SIG-M5 treated with dmso at 0.1 percent for 504 hours (cell line): ENCODE measurements around the gene GNL3L.
"Not testable (repeated sequence)": the region's sequence is repeated elsewhere in the genome, so short reads cannot be mapped to it uniquely, and the experiment has no call there.

Experiments used
- DNase-seq: peaks from one replicate; lab custom pipeline; 2025; ENCODE audit not compliant: unreplicated experiment; lab: John Stamatoyannopoulos, UW

The GNL3L gene

DNA sequence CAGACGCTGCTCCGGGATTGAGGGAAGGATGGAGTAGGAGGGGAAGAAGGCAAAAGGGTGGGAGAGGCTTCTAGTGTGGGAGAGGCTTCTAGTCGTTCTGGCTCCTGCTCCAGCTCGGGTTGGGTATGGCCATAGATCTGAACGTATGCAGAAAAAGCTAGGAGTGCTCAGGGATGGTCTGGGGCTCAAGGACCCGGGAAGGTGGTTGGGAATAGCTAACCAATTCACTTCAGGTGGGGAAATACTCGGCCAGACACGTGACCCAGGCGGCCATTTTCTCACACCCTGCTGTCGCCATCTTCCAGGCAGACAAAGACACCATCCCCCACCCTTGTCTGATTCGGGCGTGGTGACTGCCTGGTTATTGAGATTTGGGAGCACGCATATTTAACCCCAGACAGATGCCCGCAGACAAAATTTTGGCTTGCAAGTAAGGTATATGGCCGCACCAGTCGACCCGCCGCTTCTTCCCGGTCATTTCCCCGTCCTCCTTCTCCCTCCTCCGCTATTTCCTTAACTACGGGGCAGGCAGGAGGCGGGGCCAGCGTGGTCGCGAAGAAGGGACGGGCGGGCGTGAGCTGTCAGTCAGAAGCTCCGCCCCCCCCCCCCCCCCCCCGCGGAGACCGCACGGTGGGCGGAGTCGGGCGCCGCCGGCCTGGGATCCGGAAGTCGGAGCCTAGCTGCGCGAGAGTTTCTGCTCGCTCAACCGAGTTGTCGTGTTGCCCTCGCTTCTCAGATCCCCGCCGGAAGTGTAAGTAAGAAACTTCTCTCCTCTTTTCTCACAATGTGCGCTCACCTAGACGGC lies at the start of gene GNL3L:
Gene GNL3L (plus strand): TSS at position 668 of the 805 bp plus-strand sequence. CDS start 2,348 bp downstream, outside the sequence.
- DNase-seq = peak; percentile 81

- no peak for DNase-seq
These were observed 47.0 kb upstream of the GNL3L start for GRCh38 chrX:54482839-54483593.

- no peak for DNase-seq
These were observed 46.1 kb upstream of the GNL3L start for GRCh38 chrX:54483946-54484345.

- DNase-seq = no peak
These were observed 45.4 kb upstream of the GNL3L start for GRCh38 chrX:54484666-54485065.

DNA sequence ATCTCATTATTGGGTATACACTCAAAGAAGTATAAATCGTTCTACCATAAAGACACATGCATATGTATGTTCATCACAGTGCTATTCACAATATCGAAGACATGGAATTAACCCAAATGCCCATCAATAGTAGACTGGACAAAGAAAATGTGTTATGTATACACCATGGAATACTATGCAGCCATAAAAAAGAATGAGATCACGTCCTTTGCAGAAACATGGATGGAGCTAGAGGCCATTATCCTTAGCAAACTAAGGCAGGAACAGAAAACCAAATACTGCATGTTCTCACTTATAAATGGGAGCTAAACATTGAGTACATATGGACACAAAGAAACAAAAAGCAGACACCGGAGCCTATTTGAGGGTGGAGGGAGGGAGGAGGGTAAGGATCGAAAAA lies 40.2 kb upstream of the GNL3L start:
- DNase-seq = not testable (repeated sequence)

DNA sequence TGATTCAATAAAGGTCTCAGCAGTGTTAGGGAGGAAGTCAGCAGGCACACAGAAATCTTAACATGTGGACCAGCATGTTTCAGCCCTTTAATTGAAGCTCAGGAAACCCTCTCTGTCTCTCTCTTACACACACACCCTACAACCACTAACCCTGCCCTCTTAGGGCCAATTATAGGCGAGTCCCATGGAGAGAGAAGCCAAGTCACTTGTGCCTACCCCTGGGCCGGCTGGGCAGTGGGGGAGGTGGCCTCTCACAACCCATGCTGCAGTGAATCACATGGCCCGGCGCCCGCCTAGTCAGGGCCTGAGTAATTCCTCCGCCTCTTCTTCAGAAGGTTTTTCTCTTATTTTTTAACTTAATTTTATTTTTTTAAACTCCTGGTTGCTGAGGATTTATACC lies 37.7 kb upstream of the GNL3L start:
- no peak for DNase-seq

DNA sequence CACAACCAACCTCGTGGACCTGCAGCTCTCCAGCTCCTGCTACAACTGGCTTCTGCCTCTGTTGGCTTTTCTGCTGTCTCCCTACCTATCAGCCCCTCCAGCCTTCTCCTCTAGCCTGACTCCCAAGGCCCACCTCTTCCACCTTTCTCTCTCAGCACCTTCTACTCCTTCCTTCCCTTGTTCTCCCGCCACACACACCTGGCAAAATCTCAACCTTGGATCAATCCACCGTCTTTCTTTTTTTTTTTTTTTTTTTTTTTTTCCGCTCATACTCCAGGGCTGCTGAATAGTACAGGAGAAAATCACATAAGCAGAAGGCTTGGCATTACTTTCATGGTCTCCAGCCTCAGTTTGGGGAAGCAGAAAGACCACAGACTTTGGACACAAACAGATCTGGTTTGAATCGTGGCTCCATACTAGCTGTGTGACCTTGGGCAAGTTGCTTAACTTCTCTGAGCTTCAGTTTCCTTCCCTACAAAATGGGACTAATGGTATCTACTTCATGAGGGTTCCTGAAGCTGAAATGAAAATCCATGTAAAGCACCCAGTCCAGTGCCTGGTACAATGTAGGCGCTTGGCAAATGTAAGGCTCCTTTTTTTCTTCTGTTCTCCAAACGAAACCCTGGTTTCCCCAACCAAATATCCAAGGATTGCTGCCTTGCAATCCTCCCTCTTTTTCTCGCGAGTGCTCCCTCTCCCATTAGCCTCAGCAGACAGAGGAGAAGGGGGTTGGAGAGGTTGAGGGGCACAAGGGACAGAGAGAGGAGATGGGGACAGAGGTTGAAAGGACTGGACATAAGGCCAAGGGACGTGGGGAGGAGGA lies 35.6 kb upstream of the GNL3L start:
- DNase-seq = no peak

DNA sequence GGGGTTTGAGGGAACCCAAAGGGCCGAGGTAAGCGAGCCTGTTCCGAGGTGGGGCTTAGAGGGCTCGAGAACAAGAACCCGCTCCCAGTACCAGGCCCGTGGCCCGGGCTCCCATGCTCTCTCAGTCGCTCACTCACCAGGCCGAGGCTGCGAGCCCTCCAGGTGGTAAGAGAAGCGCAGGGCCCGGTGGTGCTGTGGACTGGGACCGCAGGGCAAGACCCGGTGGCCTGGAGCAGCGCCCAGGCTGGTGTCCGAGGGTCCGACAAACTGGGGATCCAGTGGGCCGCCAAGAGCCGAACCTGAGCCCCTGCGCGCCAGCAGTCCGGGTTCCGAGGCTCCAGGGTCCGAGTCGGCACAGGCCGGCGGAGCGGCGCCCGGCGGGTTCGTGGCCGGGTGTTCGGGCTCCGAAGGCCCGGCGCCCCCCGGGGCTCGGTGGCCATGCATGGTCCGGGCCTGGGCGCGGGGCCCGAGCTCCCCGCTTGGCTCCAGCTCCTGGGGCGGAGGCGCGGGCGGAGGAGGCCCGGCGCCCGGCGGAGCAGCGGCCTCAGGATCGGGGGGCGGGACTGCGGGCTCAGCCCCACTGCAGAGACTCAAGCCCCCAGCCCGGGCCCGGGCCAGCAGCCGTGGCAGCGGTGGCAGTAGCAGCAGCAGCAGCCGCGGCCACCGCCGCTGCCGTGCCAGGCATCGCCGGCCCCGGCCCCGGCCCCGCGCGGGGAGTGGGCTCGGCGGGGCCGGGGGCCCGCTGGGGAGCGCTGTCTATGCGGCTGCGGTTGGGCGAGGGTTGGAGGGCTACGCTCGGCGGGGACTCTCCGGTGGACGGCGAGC lies 34.8 kb upstream of the GNL3L start:
- DNase-seq = no peak

GRCh38 chrX:54495814-54496516 lies 34.1 kb upstream of the GNL3L start, which contains the start of gene FGD1:
FGD1 (minus strand) TSS chrX:54496234; CDS start chrX:54495432, 802 bp downstream.
- DNase-seq = no peak

DNA sequence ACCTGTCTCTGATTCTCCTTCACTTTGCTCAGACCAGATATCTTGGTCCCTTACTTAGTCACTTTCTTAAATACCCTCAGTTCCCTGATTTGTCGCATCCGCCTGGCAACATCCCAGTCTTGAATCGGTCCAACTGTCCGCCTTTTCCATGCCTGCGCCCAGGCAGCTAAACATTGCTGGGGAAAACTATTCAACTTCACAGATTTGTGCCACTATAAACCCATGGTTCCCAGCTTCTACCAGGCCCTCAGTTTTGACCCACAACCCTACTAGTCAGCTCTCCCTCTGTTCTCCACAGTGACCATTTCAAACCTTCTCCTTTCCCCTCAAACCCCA lies 33.5 kb upstream of the GNL3L start:
- DNase-seq = no peak

DNA sequence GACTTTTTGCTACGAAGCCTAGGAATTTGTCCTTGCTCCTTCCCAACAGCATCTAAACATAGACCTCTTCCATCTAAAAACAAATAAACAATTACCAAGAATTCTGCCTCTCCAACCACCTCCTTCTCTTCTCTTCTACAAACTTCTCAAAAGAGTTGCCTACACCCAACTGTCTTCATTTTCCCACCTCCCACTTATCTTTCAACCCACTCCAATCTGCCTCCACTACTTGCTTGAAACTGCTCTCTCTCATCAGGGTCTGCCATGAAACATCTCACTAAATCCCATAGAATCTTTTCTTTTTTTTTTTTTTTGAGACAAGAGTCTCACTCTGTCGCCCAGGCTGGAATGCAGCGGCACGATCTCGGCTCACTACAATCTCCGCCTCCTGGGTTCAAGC lies 33.1 kb upstream of the GNL3L start:
- DNase-seq = no peak

- no peak for DNase-seq
These were observed 20.6 kb upstream of the GNL3L start for GRCh38 chrX:54509400-54509799.

DNA sequence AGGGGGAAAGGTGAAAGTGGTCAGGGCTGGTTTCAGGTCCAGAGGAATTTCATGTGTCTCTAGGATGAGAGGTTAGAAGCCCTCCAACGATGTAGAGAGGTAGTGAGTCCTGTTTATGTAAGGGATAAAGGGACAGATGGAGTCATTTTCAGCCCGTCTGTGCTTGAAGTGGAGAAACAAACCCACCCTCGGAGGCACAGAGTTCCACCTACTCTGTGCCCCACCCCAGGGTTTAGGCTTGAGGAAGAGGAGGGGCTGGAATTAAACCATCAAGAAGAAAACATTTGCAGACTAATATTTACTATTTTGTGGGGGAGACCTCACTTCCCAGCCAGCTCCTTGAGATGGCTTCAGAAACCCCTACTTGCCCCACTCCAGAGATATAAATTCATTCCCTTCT lies 868 bp upstream of the GNL3L start:
- DNase-seq = no peak

DNA sequence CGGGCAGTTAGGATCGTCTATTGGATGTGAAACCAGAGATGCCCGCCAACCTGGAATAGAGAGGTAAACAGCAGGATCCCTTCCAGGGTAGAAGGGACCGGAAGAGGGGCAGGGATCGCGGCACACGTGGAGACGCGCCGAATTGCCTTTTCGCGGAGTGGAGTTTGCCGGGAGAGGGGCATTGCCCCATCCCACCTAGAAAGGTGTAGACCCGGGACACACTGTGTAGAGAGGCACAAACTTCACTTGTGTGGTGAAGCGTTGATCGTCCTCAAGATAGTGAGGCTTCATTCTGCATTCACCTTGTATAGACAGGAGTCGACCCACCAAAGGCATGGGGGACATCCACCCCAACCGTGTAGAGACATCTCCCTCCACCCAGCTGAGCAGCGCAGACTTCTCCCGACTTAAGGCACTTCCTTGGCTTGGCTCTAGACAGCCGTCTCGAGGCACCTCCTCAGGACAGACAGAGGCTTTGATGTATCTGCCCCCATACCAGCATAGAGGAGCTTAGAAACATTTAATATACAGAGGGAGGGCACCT lies 410 bp downstream of the GNL3L start:
- DNase-seq = no peak

- DNase-seq = no peak
These were observed 4.3 kb downstream of the GNL3L start for GRCh38 chrX:54534271-54534670.

DNA sequence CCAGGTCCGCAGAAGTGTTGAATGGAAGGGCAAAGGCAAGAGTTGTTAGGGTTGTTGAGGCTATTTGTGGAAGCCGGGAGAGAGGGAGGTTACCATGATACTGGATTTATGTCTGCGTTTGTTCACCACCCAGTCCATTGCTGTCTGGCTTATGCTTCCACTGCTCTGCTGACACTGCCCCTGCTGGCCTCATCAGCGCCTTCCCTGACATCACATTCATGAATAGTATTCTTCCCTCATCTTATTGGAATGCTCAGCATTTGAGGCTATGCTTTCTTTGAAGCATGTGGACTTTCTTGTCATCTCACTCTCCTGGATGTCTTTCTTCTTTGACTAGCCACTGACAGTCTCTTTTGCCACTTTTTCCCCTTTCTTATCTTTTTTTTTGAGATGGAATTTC lies 10.3 kb downstream of the GNL3L start:
- no peak for DNase-seq

DNA sequence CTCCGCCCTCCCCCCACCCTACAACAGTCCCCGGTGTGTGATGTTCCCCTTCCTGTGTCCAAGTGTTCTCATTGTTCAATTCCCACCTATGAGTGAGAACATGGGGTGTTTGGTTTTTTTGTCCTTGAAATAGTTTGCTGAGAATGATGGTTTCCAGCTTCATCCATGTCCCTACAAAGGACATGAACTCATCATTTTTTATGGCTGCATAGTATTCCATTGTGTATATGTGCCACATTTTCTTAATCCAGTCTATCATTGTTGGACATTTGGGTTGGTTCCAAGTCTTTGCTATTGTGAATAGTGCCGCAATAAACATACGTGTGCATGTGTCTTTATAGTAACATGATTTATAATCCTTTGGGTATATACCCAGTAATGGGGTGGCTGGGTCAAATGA lies 12.2 kb downstream of the GNL3L start:
- not testable (repeated sequence) for DNase-seq

DNA sequence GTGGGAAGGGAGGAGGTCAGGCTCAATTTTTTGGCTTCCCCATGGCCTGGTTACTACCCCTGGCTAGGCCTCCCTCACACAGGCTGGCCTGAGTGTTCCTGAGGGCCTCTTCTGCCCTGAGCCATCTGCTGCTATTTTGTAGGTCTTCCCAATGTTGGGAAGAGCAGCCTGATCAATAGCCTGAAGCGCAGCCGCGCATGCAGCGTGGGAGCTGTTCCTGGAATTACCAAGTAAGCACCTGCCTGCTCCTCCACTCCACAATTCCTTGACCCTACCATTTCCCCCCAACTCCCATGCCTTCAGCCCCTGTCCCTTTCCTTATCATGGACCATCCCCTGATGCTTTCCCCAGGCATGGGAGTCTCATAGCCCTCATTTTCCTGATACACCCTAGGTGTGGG lies 20.8 kb downstream of the GNL3L start:
- no peak for DNase-seq

- DNase-seq = no peak
These were observed 21.8 kb downstream of the GNL3L start for GRCh38 chrX:54551801-54552200.

GRCh38 chrX:54555006-54555405 lies 25.0 kb downstream of the GNL3L start:
- DNase-seq = not testable (repeated sequence)
